Mesenchymal stem cell (in vitro differentiated cells and primary cell): ENCODE data around the gene UACA.

ENCODE experiments used
- DNase-seq: peaks from one replicate; pipeline ENCODE4 v3.0.0-alpha.2; 2013
- H2AFZ ChIP-seq: one replicate; pipeline ENCODE4 v1.6.1; 2013; ENCODE audit warnings: low read depth, mild to moderate bottlenecking, control low read depth, inconsistent platforms, low read length, moderate library complexity
- H2AK5ac ChIP-seq: 2 replicates; pipeline ENCODE4 v1.6.1; 2013; ENCODE audit warnings: low read length, moderate library complexity, mild to moderate bottlenecking, inconsistent platforms; ENCODE audit not compliant: severe bottlenecking
- H2BK120ac ChIP-seq: one replicate; pipeline ENCODE4 v1.6.1; 2013; ENCODE audit warnings: low read depth, mild to moderate bottlenecking, inconsistent platforms, low read length, moderate library complexity
- H2BK12ac ChIP-seq, 2 experiments: one replicate each; pipeline ENCODE4 v1.6.1; 2013; ENCODE audit warnings: inconsistent platforms in 2 of 2, low read length in 2 of 2, mild to moderate bottlenecking in 2 of 2, moderate library complexity in 2 of 2, control low read depth in 1 of 2
- H2BK15ac ChIP-seq: one replicate; pipeline ENCODE4 v1.6.1; 2013; ENCODE audit warnings: mild to moderate bottlenecking, low read depth, inconsistent platforms; ENCODE audit not compliant: poor library complexity, severe bottlenecking
- H2BK5ac ChIP-seq: 2 replicates; pipeline ENCODE4 v1.6.1; 2013; ENCODE audit warnings: low read depth, mild to moderate bottlenecking, low read length, control low read depth, inconsistent platforms; ENCODE audit not compliant: poor library complexity, severe bottlenecking
- H3K14ac ChIP-seq, 2 experiments: one replicate each; pipeline ENCODE4 v1.6.1; 2013; ENCODE audit warnings: inconsistent platforms in 2 of 2, low read length in 2 of 2, control low read depth in 1 of 2, mild to moderate bottlenecking in 1 of 2, moderate library complexity in 1 of 2
- H3K18ac ChIP-seq, 2 experiments: one replicate each; pipeline ENCODE4 v1.6.1; 2013; ENCODE audit warnings: inconsistent platforms in 2 of 2, low read length in 2 of 2, control low read depth in 1 of 2, low read depth in 1 of 2, mild to moderate bottlenecking in 1 of 2
- H3K23ac ChIP-seq, 2 experiments: one replicate each; pipeline ENCODE4 v1.6.1; 2013; ENCODE audit warnings: inconsistent platforms in 2 of 2, low read length in 2 of 2, mild to moderate bottlenecking in 2 of 2, moderate library complexity in 2 of 2, control low read depth in 1 of 2
- H3K27ac ChIP-seq: 2 replicates; pipeline ENCODE4 v1.5.1; 2013; ENCODE audit warnings: mild to moderate bottlenecking, moderate library complexity, low read length, control low read depth, inconsistent platforms; ENCODE audit not compliant: poor library complexity, severe bottlenecking
- H3K27me3 ChIP-seq, 2 experiments: 2 replicates each; pipeline versions ENCODE4 v1.6.1 to v1.7.0; 2013; ENCODE audit warnings: low read length in 2 of 2, mild to moderate bottlenecking in 2 of 2, moderate library complexity in 2 of 2, control low read depth in 1 of 2, inconsistent platforms in 1 of 2; ENCODE audit not compliant: control insufficient read depth in 1 of 2, insufficient read depth in 1 of 2
- H3K36me3 ChIP-seq, 2 experiments: 2 replicates each; pipeline versions ENCODE4 v1.6.1 to v1.7.0; 2013; ENCODE audit warnings: low read length in 2 of 2, control low read depth in 1 of 2, inconsistent platforms in 1 of 2, low read depth in 1 of 2, mild to moderate bottlenecking in 1 of 2; ENCODE audit not compliant: insufficient read depth in 2 of 2, control insufficient read depth in 1 of 2
- H3K4ac ChIP-seq, 2 experiments: one replicate each; pipeline ENCODE4 v1.6.1; 2013; ENCODE audit warnings: inconsistent platforms in 2 of 2, low read length in 2 of 2, mild to moderate bottlenecking in 2 of 2, moderate library complexity in 2 of 2, control low read depth in 1 of 2, low read depth in 1 of 2
- H3K4me1 ChIP-seq: 2 replicates; pipeline ENCODE4 v1.6.1; 2013; ENCODE audit warnings: low read depth, low read length, control low read depth; ENCODE audit not compliant: control insufficient read depth, insufficient read depth
- H3K4me2 ChIP-seq: 2 replicates; pipeline ENCODE4 v1.6.1; 2013; ENCODE audit warnings: low read length, mild to moderate bottlenecking, inconsistent platforms; ENCODE audit not compliant: poor library complexity, severe bottlenecking
- H3K4me3 ChIP-seq, 2 experiments: 2 replicates each; pipeline versions ENCODE4 v1.5.1 to v1.7.0; 2013; ENCODE audit warnings: low read length in 2 of 2, mild to moderate bottlenecking in 2 of 2, control low read depth in 1 of 2, low read depth in 1 of 2; ENCODE audit not compliant: insufficient read depth in 1 of 2
- H3K79me1 ChIP-seq: replicated peaks from 2 replicates; pipeline ENCODE4 v1.6.1; 2013; ENCODE audit warnings: mild to moderate bottlenecking, control low read depth, low read length, inconsistent platforms; ENCODE audit not compliant: poor library complexity, severe bottlenecking
- H3K9ac ChIP-seq: 2 replicates; pipeline ENCODE4 v1.7.0; 2013; ENCODE audit warnings: mild to moderate bottlenecking, low read length, moderate library complexity
- H3K9me3 ChIP-seq: 2 replicates; pipeline ENCODE4 v1.7.0; 2013; ENCODE audit warnings: mild to moderate bottlenecking, low read length; ENCODE audit not compliant: control insufficient read depth
- H4K8ac ChIP-seq: one replicate; pipeline ENCODE4 v1.6.1; 2013; ENCODE audit warnings: inconsistent platforms, mild to moderate bottlenecking, low read length, moderate library complexity
- H4K91ac ChIP-seq: one replicate; pipeline ENCODE4 v1.6.1; 2013; ENCODE audit warnings: mild to moderate bottlenecking, low read length, inconsistent platforms
- WGBS: methylation state at CpG from one replicate; pipeline ENCODE4 v1.1.7; 2013; ENCODE audit warnings: mixed read lengths; 5-methylcytosine and 5-hydroxymethylcytosine counted together

The UACA gene

DNA sequence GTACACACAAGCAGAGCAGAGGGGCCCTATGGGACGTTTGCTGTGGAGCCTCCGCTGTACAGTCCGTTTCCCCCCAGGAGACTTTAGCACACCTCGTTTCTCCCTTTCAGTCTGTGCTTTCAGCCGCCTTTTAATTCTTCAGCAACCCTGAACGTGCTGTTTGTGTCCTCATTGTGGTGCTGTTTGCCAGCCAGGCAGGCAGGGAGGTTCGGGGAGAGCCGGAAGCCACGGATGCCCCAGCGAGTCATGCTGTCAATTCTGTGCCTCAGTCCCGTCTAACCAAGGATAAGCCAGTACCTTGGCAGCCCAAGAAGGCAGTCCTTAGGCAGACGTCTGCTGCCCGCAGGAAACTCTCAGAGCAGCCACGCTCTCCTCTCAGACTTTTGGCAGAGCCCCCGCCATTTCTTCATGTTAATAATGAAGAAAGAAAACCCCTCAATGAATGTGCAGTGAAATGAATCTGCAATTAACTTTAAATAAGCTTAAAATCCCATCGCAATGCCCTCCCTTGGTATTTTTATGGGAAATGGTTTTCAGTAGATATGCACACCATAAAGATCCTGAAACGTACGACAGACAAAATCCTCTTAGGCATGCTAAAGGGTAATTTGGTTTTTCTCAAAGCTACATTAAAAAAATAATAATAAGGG lies 158.6 kb downstream of the UACA start:
- Histone ChIP-seq H3K27ac (no peak overlapping the region), H3K4me3 (no peak overlapping the region), H4K8ac (peak overlapping the region; percentile 33), H2BK15ac (no peak overlapping the region), H4K91ac (no peak overlapping the region), H2AFZ (no peak overlapping the region), H3K14ac (peak overlapping the region in 1 of 2 experiments; percentile 4), H3K9me3 (peaks cover 10% of the 10 kb centered on the region), H3K23ac (no peak overlapping the region), H3K4me1 (peaks cover 6% of the 10 kb centered on the region), H2BK120ac (no peak overlapping the region), H3K9ac (peak overlapping the region; percentile 18), H2AK5ac (no peak overlapping the region), H3K27me3 (peaks cover 6 to 68% of the 10 kb centered on the region in 2 experiments), H3K18ac (peak overlapping the region in 1 of 2 experiments; percentile 64), H2BK12ac (peak overlapping the region in 1 of 2 experiments; percentile 23), H2BK5ac (no peak overlapping the region), H3K4ac (no peak overlapping the region), H3K4me2 (no peak overlapping the region), H3K79me1 (no peaks in the 10 kb centered on the region), H3K36me3 (no peaks in the 10 kb centered on the region)
- DNase-seq = no peak
- 63% methylated on average over 15 of the region's 18 CpGs for WGBS
